ENCODE data around the gene PM20D2. TPM values are rescaled to one million over a fixed set of nuclear protein-coding genes. Genes with fewer than 3 reads are reported as not detected.

PM20D2 gene
- total and polyA plus RNA-seq, 2 experiments from 2014 or later = 4.4 to 10.2 TPM

- no peak overlapping the region for H3K27ac Mint-ChIP-seq
- peaks cover 34% of the 10 kb centered on the region for H3K27me3 Mint-ChIP-seq (ENCODE audit: insufficient read depth, low read depth, poor library complexity)
- peaks cover 8% of the 10 kb centered on the region; the same call in 1 of the 3 replicates for H3K36me3 Mint-ChIP-seq (ENCODE audit: low read depth)
- Histone ChIP-seq H4K20me1 (replicated peaks; ENCODE audit: insufficient read depth) (peaks cover 8% of the 10 kb centered on the region), H3K4me1 (ENCODE audit: insufficient read depth) (peaks cover 7% of the 10 kb centered on the region), H3K4me3 (no peak overlapping the region), H3K27ac (ENCODE audit: low read depth) (no peak overlapping the region), H3K27me3 (ENCODE audit: insufficient read depth) (peaks cover 75% of the 10 kb centered on the region), H3K36me3 (ENCODE audit: insufficient read depth) (no peaks in the 10 kb centered on the region), H2AFZ (no peak overlapping the region), H3K4me2 (no peak overlapping the region), H3F3A (replicated peaks; ENCODE audit: low read depth) (no peaks in the 10 kb centered on the region), H3K79me2 (replicated peaks; ENCODE audit: insufficient read depth) (no peaks in the 10 kb centered on the region), H3K9me2 (ENCODE audit: insufficient read depth) (no peaks in the 10 kb centered on the region)
- no peak for ATAC-seq
- DNase-seq (ENCODE audit: low spot score) = no peak
- TF ChIP-seq, protein P1, sequence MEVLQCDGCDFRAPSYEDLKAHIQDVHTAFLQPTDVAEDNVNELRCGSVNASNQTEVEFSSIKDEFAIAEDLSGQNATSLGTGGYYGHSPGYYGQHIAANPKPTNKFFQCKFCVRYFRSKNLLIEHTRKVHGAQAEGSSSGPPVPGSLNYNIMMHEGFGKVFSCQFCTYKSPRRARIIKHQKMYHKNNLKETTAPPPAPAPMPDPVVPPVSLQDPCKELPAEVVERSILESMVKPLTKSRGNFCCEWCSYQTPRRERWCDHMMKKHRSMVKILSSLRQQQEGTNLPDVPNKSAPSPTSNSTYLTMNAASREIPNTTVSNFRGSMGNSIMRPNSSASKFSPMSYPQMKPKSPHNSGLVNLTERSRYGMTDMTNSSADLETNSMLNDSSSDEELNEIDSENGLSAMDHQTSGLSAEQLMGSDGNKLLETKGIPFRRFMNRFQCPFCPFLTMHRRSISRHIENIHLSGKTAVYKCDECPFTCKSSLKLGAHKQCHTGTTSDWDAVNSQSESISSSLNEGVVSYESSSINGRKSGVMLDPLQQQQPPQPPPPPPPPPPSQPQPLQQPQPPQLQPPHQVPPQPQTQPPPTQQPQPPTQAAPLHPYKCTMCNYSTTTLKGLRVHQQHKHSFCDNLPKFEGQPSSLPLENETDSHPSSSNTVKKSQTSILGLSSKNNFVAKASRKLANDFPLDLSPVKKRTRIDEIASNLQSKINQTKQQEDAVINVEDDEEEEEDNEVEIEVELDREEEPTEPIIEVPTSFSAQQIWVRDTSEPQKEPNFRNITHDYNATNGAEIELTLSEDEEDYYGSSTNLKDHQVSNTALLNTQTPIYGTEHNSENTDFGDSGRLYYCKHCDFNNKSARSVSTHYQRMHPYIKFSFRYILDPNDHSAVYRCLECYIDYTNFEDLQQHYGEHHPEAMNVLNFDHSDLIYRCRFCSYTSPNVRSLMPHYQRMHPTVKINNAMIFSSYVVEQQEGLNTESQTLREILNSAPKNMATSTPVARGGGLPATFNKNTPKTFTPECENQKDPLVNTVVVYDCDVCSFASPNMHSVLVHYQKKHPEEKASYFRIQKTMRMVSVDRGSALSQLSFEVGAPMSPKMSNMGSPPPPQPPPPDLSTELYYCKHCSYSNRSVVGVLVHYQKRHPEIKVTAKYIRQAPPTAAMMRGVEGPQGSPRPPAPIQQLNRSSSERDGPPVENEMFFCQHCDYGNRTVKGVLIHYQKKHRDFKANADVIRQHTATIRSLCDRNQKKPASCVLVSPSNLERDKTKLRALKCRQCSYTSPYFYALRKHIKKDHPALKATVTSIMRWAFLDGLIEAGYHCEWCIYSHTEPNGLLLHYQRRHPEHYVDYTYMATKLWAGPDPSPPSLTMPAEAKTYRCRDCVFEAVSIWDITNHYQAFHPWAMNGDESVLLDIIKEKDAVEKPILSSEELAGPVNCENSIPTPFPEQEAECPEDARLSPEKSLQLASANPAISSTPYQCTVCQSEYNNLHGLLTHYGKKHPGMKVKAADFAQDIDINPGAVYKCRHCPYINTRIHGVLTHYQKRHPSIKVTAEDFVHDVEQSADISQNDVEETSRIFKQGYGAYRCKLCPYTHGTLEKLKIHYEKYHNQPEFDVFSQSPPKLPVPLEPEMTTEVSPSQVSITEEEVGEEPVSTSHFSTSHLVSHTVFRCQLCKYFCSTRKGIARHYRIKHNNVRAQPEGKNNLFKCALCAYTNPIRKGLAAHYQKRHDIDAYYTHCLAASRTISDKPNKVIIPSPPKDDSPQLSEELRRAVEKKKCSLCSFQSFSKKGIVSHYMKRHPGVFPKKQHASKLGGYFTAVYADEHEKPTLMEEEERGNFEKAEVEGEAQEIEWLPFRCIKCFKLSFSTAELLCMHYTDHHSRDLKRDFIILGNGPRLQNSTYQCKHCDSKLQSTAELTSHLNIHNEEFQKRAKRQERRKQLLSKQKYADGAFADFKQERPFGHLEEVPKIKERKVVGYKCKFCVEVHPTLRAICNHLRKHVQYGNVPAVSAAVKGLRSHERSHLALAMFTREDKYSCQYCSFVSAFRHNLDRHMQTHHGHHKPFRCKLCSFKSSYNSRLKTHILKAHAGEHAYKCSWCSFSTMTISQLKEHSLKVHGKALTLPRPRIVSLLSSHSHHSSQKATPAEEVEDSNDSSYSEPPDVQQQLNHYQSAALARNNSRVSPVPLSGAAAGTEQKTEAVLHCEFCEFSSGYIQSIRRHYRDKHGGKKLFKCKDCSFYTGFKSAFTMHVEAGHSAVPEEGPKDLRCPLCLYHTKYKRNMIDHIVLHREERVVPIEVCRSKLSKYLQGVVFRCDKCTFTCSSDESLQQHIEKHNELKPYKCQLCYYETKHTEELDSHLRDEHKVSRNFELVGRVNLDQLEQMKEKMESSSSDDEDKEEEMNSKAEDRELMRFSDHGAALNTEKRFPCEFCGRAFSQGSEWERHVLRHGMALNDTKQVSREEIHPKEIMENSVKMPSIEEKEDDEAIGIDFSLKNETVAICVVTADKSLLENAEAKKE (CRISPR knock-in tag; IDR thresholded peaks at IDR 0.05) = no peak
- no peak for TF ChIP-seq JUNB (IDR thresholded peaks at IDR 0.05; ENCODE audit: unreplicated experiment)
- TF ChIP-seq POLR2AphosphoS5 (IDR thresholded peaks at IDR 0.05; ENCODE audit: low read depth) = no peak
- no peak for TF ChIP-seq STAT1 (IDR thresholded peaks at IDR 0.05; ENCODE audit: unreplicated experiment)
- H3K9me3 Mint-ChIP-seq = peaks cover 10% of the 10 kb centered on the region
- H3K4me3 Mint-ChIP-seq = no peak overlapping the region
- H3K4me1 Mint-ChIP-seq = peaks cover 7% of the 10 kb centered on the region; the same call in 2 of the 3 replicates
Measured at GRCh38 chr6:89132057-89132456, 13.8 kb upstream of the PM20D2 start.

GRCh38 chr6:89133981-89134380 is 11.9 kb upstream of the PM20D2 start:
- TF ChIP-seq ZNF114 (CRISPR knock-in tag; IDR thresholded peaks at IDR 0.05) (no peak), NANOG (IDR thresholded peaks at IDR 0.05; ENCODE audit: borderline replicate concordance) (peak; percentile 81), JUNB (IDR thresholded peaks at IDR 0.05; ENCODE audit: unreplicated experiment) (no peak), ETS1 (IDR thresholded peaks at IDR 0.05) (no peak), CTCF (conservative IDR thresholded peaks at IDR 0.05; ENCODE audit: low read depth in 2 of 2) (no peak), EZH2 (IDR thresholded peaks at IDR 0.05; ENCODE audit: low read depth, unreplicated experiment) (no peak)
- no peaks in the 10 kb centered on the region for H3K36me3 Mint-ChIP-seq (ENCODE audit: low read depth)
- DNase-seq (ENCODE audit: low spot score) (peak; percentile 56), ATAC-seq (peak; percentile 79)
- H3K9me3 Mint-ChIP-seq = peaks cover under 1% of the 10 kb centered on the region; the same call in 1 of the 3 replicates
- peaks cover 31% of the 10 kb centered on the region for H3K27me3 Mint-ChIP-seq (ENCODE audit: insufficient read depth, low read depth, poor library complexity)
- peaks cover 7% of the 10 kb centered on the region; the same call in 2 of the 3 replicates for H3K4me1 Mint-ChIP-seq
- peaks cover 7% of the 10 kb centered on the region for H3K4me1 ChIP-seq (ENCODE audit: insufficient read depth)
- H3K79me2 ChIP-seq (replicated peaks; ENCODE audit: insufficient read depth) = no peaks in the 10 kb centered on the region
- H3K4me3 ChIP-seq = no peak overlapping the region
- H3K9me2 ChIP-seq (ENCODE audit: insufficient read depth) = no peaks in the 10 kb centered on the region
- no peaks in the 10 kb centered on the region for H3K36me3 ChIP-seq (ENCODE audit: insufficient read depth)
- H4K20me1 ChIP-seq (replicated peaks; ENCODE audit: insufficient read depth) = peaks cover 8% of the 10 kb centered on the region
- no peak overlapping the region for H3K4me3 Mint-ChIP-seq
- 0 out of 2 replicates have a peak overlapping the region, but pooled peaks have one; percentile 8 for H3K4me2 ChIP-seq
- peaks cover 93% of the 10 kb centered on the region for H3K27me3 ChIP-seq (ENCODE audit: insufficient read depth)
- no peak overlapping the region for H2AFZ ChIP-seq
- no peak overlapping the region for H3K27ac ChIP-seq (ENCODE audit: low read depth)
- no peak overlapping the region for H3K27ac Mint-ChIP-seq
- H3F3A ChIP-seq (replicated peaks; ENCODE audit: low read depth) = no peaks in the 10 kb centered on the region

Measured in GM23338 (cell line).